Transverse colon (tissue), 4 donors: ENCODE data around the gene PRKAR2A. TPM values are rescaled to one million over a fixed set of nuclear protein-coding genes. Genes with fewer than 3 reads are reported as not detected.
"Not testable (repeated sequence)": the region's sequence is repeated elsewhere in the genome, so short reads cannot be mapped to it uniquely, and the experiment has no call there.

Experiments used
- DNase-seq: peaks from one replicate; pipeline ENCODE4 v3.0.0-alpha.2; 2019
- H3K27ac ChIP-seq, 4 donors: fragments of 200-600 bp; sonication (generic); 2 replicates each; pipeline ENCODE4 v1.5.1; 2016 to 2018; ENCODE audit warnings: inconsistent platforms in 4 of 4
- H3K27me3 ChIP-seq: fragments of 200-600 bp; sonication (generic); 2 replicates; pipeline ENCODE4 v1.5.1; 2017; ENCODE audit warnings: inconsistent platforms
- H3K36me3 ChIP-seq, 4 donors: fragments of 200-600 bp; sonication (generic); 2 replicates each; pipeline ENCODE4 v1.5.1; 2017 to 2019; ENCODE audit warnings: inconsistent platforms in 4 of 4
- H3K4me1 ChIP-seq, 4 donors: fragments of 200-600 bp; sonication (generic); 2 replicates each; pipeline ENCODE4 v1.5.1; 2017 to 2020; ENCODE audit warnings: inconsistent platforms in 4 of 4
- H3K4me3 ChIP-seq, 4 donors: fragments of 200-600 bp; sonication (generic); 1 replicate in 1 of 4; 2 replicates in 3 of 4; pipeline versions ENCODE4 v1.5.1 to v1.6.1; 2017 to 2019; ENCODE audit warnings: inconsistent platforms in 4 of 4
- H3K9me3 ChIP-seq, 2 donors: fragments of 200-600 bp; sonication (generic); 2 replicates each; pipeline ENCODE4 v1.5.1; 2017 to 2019; ENCODE audit warnings: inconsistent platforms in 2 of 2
- CTCF ChIP-seq, 5 experiments: fragments of 200-600 bp in 3 of 5; fragments of 450-650 bp in 2 of 5; sonication (generic) in 3 of 5; IDR thresholded peaks; 1 replicate in 2 of 5; 2 replicates in 3 of 5; pipeline ENCODE4 v1.5.1; 2016 to 2017; ENCODE audit warnings: antibody characterized with exemption in 5 of 5, inconsistent platforms in 3 of 5, mild to moderate bottlenecking in 2 of 5, moderate library complexity in 1 of 5
- EP300 ChIP-seq: sonication (generic); formaldehyde crosslinking; IDR thresholded peaks from one replicate; pipeline ENCODE4 v1.6.1; 2017; ENCODE audit warnings: antibody characterized with exemption, low read depth
- POLR2A ChIP-seq: fragments of 450-650 bp; IDR thresholded peaks from one replicate; pipeline ENCODE4 v1.6.1; 2016; ENCODE audit warnings: antibody characterized with exemption, mild to moderate bottlenecking, moderate library complexity
- POLR2AphosphoS5 ChIP-seq, 3 donors: sonication (generic); formaldehyde crosslinking; IDR thresholded peaks; one replicate each; pipeline ENCODE4 v1.6.1; 2016; ENCODE audit warnings: antibody characterized with exemption in 3 of 3
- WGBS, 2 donors: methylation state at CpG; one replicate each; pipeline ENCODE4 v1.1.5; 2018; ENCODE audit warnings: low coverage in 1 of 2; 5-methylcytosine and 5-hydroxymethylcytosine counted together
- in situ Hi-C, 4 donors: fragments of 200-750 bp; cut with MboI; loops; one replicate each; pipeline versions ENCODE4 v1.15.0 to v1.15.1; 2017; ENCODE audit warnings: low sequenced_read_pairs in 3 of 4, low pct_ligation_motif_present in 1 of 4, low pct_unique_long_range_greater_than_20kb in 1 of 4
- intact Hi-C: fragments of 100-400 bp; cut with DNase I; formaldehyde crosslinking; loops from one replicate; pipeline ENCODE4 v1.15.1; 2023; ENCODE audit warnings: low total_unique reads
- total RNA-seq, 4 donors: library from RNA; depleted of rRNA; stranded (reverse); fragments of >200 nt; gene quantifications; one replicate each; pipeline ENCODE4 v1.1.0, GENCODE V29; 2016

The PRKAR2A gene
- total RNA-seq, 4 donors from 2014 or later, result 20.3 to 59.1 (median 40.8) TPM

- Histone ChIP-seq H3K27me3 (no peaks in the 10 kb centered on the region), H3K36me3 (no peaks in the 10 kb centered on the region), H3K9me3 (no peaks in the 10 kb centered on the region), H3K27ac (no peak overlapping the region), H3K4me3 (no peak overlapping the region), H3K4me1 (peaks cover 0 to 5% (median 0%) of the 10 kb centered on the region in 4 donors)
- no peak for DNase-seq
- TF ChIP-seq CTCF (IDR thresholded peaks at IDR 0.05), result no peak
- no peak for TF ChIP-seq POLR2A
- TF ChIP-seq POLR2AphosphoS5 (IDR thresholded peaks at IDR 0.05), result no peak
- no peak for TF ChIP-seq EP300
- in situ Hi-C loops, result no loop called here
- 83 to 95% methylated on average over 4 to 7 of the region's 7 CpGs for WGBS, 2 donors
- intact Hi-C loops, result no loop called here
These were observed 28.1 kb downstream of the PRKAR2A start for GRCh38 chr3:48819234-48820221.

- Histone ChIP-seq H3K27me3 (no peaks in the 10 kb centered on the region), H3K27ac (no peak overlapping the region), H3K9me3 (no peaks in the 10 kb centered on the region), H3K36me3 (no peaks in the 10 kb centered on the region), H3K4me3 (no peak overlapping the region), H3K4me1 (peaks cover 0 to 10% (median 0%) of the 10 kb centered on the region in 4 donors)
- WGBS, 2 donors, result 90 to 94% methylated on average over 3 of the region's 3 CpGs
- TF ChIP-seq EP300, result no peak
- TF ChIP-seq POLR2AphosphoS5 (IDR thresholded peaks at IDR 0.05), result no peak
- no peak for TF ChIP-seq POLR2A
- TF ChIP-seq CTCF (IDR thresholded peaks at IDR 0.05), result no peak
- intact Hi-C loops (no loop called here), in situ Hi-C loops (no loop called here)
- DNase-seq, result no peak
These were observed 36.1 kb downstream of the PRKAR2A start for GRCh38 chr3:48811524-48811923.

GRCh38 chr3:48804930-48805329 is 42.7 kb downstream of the PRKAR2A start:
- Histone ChIP-seq H3K4me1 (no peaks in the 10 kb centered on the region), H3K36me3 (no peaks in the 10 kb centered on the region), H3K27me3 (no peaks in the 10 kb centered on the region), H3K4me3 (no peak overlapping the region), H3K27ac (no peak overlapping the region), H3K9me3 (no peaks in the 10 kb centered on the region)
- WGBS, 2 donors, result 91 to 100% methylated on average over 2 to 4 of the region's 4 CpGs
- intact Hi-C loops, result no loop called here
- in situ Hi-C loops, result no loop called here
- DNase-seq, result no peak
- TF ChIP-seq CTCF (IDR thresholded peaks at IDR 0.05), result no peak
- TF ChIP-seq EP300, result no peak
- TF ChIP-seq POLR2A, result no peak
- TF ChIP-seq POLR2AphosphoS5 (IDR thresholded peaks at IDR 0.05), result no peak

GRCh38 chr3:48800831-48801230 is 46.8 kb downstream of the PRKAR2A start:
- intact Hi-C loops, H3K4me1 ChIP-seq, in situ Hi-C loops, H3K27me3 ChIP-seq, H3K27ac ChIP-seq, H3K4me3 ChIP-seq, DNase-seq, H3K9me3 ChIP-seq, H3K36me3 ChIP-seq: not testable (repeated sequence)
- WGBS, 2 donors, result 93 to 96% methylated on average over 3 to 12 of the region's 12 CpGs
